Stimulated activated naive CD4-positive, alpha-beta T cell (primary cell): ENCODE results near the gene SMAD6.

Source experiments
- DNase-seq, 6 experiments: peaks; one replicate each; lab custom pipeline; 2025; lab: John Stamatoyannopoulos, UW

The SMAD6 gene

GRCh38 chr15:66796343-66796742 lies 94.3 kb downstream of the SMAD6 start:
- DNase-seq = no peak

DNA sequence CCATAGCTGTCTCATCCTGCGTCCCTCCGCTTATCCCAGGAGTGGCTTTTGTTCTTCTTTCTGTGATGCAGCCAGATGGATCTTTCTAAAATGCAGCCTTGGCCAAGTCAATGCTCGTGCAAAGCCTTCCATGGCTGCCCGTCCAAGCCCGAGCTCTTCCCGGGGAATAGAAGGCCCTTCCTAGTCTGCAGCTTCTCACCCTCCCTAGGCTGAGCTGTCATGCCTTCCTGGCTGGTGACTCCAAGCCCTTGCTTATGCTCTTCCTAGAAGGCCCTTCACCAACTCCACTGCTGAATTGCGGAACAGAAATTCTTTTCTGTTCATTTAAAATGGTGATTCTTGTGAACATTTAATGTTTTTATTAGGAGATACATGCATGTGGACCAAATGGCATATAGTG lies 95.9 kb downstream of the SMAD6 start:
- no peak for DNase-seq

GRCh38 chr15:66798426-66799061 lies 96.5 kb downstream of the SMAD6 start:
- DNase-seq = no peak

- no peak for DNase-seq
Observed at GRCh38 chr15:66799242-66799641, 97.2 kb downstream of the SMAD6 start.

DNA sequence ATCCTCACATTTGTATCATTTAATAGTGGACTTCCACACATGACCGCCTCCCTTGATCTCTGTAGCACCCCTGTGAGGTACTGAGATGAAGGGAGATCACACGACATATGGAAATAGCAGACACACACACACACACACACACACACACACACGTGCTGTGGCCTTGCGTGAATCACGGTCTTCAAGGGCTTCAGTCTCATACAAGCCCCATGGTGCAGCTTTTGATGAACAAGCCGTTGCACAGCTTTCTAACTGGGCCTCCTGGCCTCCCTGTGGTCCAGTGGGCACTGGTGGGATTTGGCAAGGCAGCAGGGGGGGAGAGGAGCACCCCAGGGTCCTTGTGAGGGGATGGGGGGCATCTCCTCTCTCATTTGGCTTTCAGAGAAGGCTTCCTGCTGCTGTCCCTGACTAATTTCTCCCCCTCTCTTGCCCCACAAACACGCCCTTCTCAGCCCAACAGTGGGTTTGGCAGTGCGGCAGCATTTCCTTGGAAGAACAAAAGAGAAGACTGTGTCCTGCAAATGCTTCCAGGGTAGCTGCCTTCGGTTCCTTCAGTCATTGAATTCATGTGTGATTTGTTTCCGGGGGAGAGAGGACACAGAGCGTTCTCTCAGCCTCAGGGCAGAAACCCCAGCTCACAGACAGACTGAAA lies 98.7 kb downstream of the SMAD6 start:
- DNase-seq = no peak

DNA sequence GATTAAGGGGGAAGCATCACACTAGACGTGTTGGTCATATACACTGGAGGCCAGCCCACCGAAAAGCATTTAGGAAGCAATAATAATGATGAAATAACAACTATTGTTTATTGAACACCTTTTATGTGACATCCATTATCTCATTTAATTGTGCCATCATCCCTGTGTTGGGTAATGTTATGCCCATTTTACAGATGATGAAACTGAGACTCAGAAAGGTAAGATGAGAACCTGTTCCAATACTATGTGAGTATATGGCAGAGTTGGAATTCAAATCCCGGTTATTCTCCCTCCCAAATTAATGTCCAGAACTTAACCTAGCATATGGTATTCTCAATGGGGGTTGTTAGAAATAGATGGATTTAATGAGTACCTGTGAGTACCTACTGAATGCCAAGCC lies 99.2 kb downstream of the SMAD6 start:
- DNase-seq = no peak

DNA sequence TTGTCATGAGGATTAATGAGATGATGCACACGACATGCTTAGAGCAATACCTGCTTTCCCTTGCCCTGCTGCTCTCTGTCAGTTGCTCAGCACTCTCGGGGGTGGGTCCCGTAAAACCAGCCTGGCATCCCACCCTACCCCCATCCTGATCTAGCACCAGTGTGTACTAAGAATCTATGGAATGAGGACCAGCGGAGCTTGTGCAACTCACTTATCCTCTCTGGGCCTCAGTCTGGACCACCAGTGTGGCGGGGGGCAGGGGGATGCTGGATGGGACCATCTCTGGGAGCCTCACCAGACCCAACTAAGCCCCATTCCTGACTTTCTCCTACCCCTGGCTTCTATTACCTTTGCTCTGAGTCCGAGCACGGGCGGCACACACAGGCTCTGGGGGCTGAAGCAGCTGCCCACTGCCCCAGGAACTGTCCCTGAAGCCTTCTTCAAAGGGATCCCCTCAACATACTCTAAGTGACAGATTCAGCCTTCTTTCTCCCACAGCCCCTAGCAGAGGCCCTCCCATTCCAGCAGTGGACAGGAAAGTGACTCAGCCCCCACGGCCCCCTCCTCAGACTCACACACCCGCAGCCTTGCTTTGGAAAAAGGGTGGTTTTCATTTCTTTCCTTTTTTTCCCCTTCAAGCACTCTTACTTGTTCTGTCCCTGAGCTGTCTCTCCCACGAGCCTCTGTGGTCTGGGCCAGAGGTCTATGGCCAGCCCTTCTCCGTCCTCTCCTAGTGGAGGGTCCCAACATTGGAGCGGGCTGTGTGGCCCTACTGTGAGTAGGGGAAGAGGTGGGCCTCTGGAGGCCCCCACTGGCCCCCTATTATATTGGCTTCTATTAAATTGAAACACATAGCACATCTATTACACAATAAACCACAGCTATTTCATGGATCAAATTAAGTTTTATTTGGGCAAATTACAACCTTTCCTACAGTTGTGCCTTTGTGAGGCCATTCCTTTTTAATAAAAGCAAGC lies 100.3 kb downstream of the SMAD6 start:
- no peak for DNase-seq

DNA sequence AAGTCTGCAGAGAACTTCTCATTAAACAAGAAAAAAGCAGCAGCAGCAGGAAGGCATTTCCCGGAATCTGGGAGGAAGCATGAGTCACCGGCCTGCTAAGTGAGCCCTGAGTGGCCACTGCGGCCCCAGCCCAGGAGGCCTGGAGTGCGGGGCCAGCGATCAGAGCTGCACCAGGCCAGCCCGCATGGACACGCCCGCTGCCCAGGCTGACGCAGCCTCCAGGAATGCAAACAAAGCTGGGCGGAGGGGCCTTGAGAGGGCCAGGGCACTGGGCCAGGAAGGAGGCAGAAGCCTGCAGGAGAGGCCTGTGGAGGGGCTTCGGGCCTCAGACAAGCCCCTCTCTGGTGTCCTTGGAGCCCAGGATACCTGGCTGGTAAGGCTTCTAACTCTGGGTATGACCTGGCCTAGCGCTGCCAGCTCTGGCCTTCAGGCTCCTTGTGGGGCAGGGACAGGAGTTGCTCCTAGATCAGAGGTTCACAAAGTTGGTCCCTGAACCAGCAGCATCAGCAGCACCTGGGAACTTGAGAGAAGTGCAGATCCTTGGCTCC lies 101.2 kb downstream of the SMAD6 start:
- DNase-seq = no peak

DNA sequence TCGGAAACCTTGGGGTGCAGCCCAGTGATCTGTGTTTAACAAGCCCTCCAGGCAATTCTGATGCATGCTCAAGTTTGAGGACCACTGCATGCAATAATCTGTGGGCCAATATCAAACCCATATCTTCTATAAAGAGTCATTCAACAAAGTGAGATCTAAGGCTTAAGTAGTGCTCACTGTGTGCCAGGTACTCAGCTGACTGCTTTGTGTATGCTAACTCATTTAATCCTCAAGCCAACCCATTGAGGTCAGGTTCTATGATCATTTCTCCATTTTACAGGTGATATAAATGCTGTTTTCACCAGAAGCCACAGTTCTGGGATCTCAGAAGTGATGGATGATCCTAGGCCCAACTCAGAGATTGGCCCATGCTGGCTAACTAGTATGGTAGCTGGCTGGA lies 101.7 kb downstream of the SMAD6 start:
- DNase-seq = no peak

DNA sequence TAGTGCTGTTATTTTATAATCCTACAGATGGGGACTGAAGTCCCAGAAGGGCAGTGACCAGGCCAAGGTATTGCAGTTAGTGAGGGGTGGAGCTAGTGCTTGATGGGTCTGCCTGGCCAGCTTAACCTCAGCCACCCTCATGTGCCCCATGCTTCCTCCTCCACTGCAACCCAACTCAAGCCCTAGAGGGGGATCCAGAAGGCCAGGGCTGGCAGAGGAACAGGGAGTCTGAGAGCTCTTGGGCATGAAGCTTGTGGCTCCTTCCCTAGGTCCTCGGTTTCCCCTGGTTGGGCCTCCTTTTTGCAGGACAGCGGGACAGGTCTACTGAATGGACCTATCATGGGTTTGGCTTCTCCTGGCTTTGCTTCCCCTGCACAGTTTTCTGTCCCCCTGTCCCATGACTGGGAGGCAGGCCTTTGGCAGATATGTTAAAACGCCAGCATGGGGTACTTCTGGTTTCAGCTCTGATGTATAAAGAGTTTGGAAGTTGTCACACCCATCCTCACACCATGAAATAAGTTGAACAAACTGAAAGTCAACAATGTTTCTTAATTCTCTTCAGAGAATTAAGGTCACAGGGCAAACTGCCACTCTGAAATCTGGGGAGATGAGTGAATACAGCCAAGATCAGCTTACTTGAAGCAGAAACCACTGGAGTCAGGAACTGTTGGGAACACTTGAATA lies 103.3 kb downstream of the SMAD6 start:
- no peak for DNase-seq

GRCh38 chr15:66808181-66808824 lies 106.3 kb downstream of the SMAD6 start:
- no peak for DNase-seq

GRCh38 chr15:66809664-66810063 lies 107.6 kb downstream of the SMAD6 start:
- DNase-seq = no peak

DNA sequence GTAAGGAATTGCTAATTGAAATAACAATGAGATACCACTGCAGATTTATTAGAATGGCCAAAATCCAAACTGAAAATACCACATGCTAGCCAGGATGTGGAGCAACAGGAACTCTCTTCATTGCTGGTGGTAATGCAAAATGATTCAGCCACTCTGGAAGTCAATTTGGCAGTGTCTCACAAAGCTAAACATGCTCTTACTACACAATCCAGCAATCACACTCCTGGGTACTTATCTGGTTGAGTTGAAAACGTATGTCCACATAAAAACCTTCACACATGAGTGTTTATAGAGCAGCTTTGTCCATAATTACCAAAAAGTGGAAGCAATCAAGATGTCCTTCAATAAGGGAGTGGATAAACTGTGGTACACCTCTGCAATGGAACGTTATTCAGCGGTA lies 113.3 kb downstream of the SMAD6 start:
- DNase-seq = no peak

- DNase-seq = no peak
Observed at GRCh38 chr15:66816201-66816600, 114.2 kb downstream of the SMAD6 start.

- DNase-seq = no peak
Observed at GRCh38 chr15:66819084-66819483, 117.0 kb downstream of the SMAD6 start.

DNA sequence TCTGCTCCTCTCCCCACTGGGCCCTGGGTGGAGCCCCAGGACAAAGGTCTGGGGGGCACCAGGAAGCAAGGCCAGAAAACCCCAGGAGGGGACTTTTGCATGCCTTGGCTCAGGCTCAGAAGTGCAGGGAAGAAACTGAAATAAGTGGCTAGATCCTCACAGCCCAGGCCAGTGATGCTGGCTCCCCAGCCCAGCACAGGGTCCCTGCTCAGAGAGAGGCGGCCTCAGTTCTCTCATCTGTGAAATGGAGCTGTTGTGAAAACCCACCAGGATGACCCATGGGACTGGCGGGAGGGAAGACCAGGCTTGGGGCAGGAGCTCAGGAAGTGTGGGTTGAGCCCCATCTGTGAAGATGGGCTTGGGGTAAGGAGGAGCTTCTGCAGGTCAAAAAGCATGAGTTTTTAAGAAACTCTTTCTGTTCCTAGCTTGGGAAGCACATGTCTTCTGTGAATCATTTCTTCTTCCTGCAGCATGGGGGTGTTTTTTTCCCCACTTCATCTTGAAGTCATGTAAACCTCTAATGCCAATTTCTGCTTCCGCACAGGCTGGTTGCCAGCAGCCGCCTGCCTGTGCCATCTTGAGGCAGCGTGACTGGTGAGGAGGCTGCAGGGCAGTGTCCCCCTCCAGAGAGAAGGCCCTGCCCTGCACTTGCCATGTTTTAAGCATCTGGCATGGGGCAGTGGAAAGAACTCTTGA lies 118.6 kb downstream of the SMAD6 start:
- no peak for DNase-seq

DNA sequence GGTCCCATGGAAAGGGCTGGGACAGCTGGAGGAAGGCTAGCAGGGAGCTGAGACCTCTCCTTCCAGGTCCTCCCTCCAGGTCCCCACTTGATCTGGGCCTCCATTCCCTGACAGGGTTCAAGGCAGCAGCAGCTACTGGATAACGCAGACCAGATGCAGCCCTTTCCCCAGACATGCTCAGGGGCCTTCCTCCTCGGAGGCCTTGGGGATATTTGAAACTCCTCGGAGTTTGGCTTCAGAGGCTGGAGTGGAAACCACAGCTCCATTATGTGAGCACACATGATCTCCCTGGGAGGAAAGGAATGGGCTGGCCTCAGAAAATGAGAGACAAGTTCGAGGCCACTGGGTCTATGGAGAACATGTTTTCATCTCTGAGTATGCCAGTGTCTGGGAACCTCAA lies 119.3 kb downstream of the SMAD6 start:
- DNase-seq = no peak

DNA sequence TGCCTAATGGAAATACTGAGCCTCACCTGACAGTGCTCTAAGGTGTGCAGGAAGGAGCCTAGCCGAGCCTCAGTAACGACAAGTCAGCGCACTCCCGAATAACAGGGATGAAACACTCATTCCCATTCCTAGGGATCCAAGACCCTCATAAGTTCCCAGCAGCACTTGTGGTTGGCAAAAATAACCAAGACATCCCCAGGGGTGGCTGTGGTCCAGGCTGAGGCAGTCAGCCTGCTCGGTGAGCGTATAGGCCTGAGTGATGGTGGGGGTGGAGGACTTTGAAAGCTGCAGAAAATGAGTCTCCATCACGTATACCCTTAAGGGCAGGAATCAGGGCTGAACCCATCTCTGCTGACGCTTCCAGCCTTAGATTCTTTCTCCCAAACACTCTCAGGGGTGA lies 120.1 kb downstream of the SMAD6 start:
- no peak for DNase-seq

DNA sequence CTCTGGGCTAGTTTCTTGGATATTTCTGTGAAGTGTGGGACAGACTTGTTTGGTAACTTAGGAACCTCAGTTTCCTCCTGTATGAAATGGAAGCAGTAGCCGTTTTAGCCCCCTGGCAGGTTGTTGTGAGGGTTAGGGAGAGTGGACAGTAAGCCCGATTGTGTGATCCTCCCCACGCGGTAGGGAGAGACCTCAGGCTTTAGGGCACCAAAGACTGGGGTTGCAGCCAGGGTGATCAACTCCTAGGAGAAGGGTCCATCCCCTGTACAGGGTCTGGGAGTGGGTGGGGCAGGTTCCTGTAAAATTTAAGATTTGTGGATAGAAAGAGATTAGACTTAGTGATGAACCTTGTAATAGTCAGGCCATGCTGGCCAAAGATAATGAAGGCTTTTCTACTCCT lies 120.5 kb downstream of the SMAD6 start:
- no peak for DNase-seq

DNA sequence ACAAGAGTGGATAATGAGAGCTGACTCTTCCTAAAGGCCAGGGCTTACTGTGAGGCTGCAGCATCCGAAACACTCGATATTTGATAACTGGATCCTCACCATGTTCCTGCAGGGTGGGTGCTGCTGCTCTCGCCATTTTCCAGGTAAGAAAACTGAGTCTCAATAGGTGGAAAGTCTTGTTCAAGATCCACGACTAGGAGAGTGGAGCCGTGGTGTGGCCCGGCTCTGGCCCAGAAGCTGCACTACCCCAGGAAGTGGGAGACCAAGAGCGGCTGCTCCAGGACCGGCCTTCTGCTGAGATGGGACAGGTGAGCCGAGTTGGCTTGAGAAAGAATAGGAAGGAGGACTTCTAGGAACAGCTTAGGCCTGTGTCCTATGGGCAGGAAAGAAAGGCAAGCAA lies 121.6 kb downstream of the SMAD6 start:
- no peak for DNase-seq

GRCh38 chr15:66824424-66824823 lies 122.4 kb downstream of the SMAD6 start:
- DNase-seq = no peak
